HG03571 (cell line): ENCODE measurements around the gene SPTSSA.
"Not testable (repeated sequence)": the region's sequence is repeated elsewhere in the genome, so short reads cannot be mapped to it uniquely, and the experiment has no call there.

Source experiments
- ATAC-seq: cut with Tn5 transposase; IDR thresholded peaks from one replicate; pipeline ENCODE4 v1.9.1; 2021; ENCODE audit not compliant: unreplicated experiment

SPTSSA gene, protein sequence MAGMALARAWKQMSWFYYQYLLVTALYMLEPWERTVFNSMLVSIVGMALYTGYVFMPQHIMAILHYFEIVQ

GRCh38 chr14:34462132-34462893 lies at the start of gene SPTSSA:
TSS of gene SPTSSA (minus strand) at chr14:34462240. CDS start at chr14:34462207, 33 bp downstream.
- peak; percentile 92 for ATAC-seq

DNA sequence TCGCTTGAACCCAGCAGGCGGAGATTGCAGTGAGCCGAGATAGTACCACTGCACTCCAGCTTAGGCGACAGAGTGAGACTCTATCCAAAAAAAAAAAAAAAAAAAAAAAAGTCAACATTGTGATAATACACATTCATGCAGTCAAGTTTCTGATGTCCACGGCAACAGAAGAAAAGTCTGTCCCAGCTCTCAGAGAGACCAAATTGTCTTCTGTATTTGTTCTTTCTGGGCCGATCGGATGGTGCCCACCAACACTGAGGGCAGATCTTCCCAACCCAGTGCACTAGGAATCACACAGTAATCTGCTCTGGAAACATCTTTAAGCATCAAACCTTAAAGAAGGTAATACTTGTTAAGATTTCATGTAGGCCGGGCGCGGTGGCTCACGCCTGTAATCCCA lies 45.8 kb upstream of the SPTSSA start:
- no peak for ATAC-seq

DNA sequence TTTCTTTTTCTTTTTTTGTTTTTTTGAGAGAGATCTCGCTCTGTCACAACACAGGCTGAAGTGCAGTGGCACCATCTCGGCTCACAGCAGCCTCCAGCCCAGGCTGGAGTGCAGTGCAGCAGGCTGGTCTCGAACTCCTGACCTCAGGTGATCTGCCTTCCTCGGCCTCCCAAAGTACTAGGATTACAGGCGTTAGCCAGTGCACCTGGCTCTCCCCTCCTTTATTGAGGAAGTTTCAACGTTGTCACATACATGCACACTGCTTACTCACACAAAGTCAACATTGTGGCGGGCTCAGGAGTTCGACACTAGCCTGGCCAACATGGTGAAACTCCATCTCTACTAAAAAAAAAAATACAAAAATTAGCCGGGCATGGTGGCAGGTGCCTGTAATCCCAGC lies 45.4 kb upstream of the SPTSSA start:
- ATAC-seq, result no peak

GRCh38 chr14:34505124-34505491 lies 43.1 kb upstream of the SPTSSA start:
- not testable (repeated sequence) for ATAC-seq

GRCh38 chr14:34504027-34504426 lies 42.0 kb upstream of the SPTSSA start:
- not testable (repeated sequence) for ATAC-seq

DNA sequence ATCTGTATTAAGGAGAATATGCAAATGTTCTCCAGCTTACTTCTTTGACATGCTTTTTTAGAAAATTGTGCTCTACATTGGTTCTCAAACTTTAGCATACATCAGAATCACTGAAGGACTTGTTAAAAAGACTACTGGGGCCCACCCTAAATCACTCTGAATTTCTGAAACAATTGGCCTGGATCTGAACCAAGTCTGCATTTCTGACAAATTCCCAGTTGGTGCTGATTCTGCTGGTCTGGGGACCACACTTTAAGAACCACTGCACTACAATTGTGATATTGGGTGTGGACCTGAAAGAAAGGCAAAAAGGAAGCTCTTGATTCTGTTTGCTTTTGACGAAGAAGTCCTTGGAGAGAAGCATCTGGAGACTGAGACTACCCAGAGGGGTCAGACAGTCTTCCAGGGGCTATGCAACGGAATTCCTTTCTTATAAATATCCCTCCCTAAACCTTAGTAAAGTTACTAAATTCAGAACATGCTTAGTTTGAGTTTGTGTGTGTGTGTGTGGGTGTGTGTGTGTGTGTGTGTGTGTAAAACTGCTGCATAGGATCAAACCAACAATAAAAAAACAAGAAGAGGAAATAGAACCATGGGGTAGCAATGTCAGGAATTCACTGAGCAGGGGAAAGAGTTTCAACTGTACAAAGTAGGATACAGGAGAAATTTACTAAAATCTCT lies 40.6 kb upstream of the SPTSSA start:
- no peak for ATAC-seq

- ATAC-seq, result no peak
Observed at GRCh38 chr14:34502001-34502400, 40.0 kb upstream of the SPTSSA start.

DNA sequence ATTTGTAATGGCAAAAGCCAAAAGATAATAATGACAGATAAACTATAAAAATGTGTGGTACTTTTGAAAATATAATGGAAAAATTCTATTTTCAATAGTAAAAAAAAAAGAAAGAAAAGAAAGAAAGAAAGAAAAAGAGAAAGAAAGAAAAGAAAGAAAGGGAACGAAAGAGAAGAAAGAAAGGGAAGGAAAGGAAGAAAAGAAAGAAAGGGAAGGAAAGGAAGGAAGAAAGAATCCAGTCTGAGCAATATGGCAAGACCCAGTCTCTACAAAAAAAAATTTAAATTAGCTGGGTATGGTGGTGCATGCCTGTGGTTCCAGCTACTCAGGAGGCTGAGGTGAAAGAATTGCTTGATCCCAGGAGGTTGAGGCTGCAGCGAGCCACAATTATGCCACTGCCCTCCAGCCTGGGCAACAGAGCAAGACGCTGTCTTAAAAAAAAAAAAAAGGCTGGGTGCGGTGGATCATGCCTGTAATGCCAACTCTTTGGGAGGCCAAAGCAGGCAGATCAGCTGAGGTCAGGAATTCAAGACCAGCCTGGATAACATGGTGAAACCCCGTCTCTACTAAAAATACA lies 39.1 kb upstream of the SPTSSA start:
- ATAC-seq, result no peak

DNA sequence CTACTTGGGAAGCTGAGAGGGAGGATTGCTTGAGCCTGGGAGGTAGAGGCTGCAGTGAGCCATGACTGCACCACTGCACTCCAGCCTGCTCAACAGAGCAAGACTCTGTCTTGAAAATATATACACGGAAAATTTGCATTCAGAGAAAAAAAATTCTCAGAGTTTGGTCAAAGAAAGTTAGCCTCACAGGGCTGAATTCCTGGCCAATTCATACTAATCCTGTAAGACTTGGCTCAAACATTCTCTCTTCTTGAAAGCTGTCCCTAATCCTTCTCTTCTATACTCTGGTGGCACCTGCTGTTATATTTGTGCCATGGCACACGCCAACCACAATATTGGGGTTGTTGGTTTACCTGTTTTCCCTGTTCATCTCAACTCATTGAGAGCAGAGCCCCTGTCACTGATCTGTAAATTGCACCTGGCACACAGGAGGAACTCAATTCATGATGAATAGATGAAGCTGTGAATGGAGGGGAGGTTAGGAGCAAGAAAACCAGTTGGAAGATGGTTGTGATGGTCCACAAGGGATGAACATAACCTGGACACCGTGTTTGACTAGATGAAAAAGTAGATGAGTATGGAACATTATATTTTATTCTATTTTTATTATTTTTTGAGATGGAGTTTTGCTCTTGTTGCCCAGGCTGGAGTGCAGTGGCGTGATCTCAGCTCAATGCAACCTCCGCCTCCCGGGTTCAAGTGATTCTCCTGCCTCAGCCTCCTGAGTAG lies 36.8 kb upstream of the SPTSSA start:
- no peak for ATAC-seq

GRCh38 chr14:34496679-34497513 lies 34.9 kb upstream of the SPTSSA start:
- ATAC-seq, result no peak

DNA sequence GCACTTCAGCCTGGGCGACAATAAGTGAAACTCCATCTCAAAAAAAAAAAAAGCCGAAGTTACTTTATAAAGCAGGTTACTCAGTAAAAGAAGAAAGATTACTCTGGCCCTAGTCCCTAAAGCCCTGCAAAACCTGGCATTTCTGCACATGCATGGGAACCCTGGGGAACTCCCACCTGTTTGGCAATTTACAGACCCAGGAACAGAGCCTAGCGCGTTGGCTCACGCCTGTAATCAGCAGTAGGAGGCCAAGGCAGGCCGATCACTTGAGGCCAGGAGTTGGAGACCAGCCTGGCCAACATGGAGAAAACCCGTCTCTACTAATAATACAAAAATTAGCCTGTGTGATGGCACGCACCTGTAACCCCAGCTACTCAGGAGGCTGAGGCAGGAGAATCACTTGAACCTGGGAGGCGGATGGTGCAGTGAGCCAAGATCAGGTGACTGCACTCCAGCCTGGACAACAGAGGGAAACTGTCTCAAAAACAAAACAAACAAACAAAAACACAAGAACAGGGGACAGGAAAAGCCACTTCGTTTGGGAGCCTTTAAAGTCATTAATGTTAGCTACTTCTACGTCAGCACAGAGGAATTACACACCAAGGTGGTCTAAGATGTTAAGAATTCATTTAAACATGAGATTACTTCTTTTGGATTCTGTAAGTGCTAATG lies 34.1 kb upstream of the SPTSSA start:
- no peak for ATAC-seq

DNA sequence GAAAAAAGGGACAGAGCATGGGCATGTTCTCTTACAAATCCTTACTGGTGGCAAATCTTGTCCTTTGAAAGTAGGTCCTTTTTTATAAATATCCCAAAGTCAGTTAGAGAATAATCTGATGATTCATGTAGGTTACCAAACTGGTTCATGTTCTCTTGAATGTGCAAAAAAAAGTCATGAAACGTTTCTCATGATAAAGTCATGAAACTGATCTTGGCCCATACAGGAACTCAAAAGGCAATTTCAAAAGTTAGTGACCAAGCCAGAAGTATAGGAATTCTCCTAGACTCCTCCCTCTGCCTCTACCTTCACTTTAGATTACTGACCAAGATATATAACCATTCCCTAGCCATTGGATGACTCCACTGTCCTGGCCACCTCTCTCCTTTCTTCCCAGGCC lies 27.3 kb upstream of the SPTSSA start:
- ATAC-seq, result no peak

DNA sequence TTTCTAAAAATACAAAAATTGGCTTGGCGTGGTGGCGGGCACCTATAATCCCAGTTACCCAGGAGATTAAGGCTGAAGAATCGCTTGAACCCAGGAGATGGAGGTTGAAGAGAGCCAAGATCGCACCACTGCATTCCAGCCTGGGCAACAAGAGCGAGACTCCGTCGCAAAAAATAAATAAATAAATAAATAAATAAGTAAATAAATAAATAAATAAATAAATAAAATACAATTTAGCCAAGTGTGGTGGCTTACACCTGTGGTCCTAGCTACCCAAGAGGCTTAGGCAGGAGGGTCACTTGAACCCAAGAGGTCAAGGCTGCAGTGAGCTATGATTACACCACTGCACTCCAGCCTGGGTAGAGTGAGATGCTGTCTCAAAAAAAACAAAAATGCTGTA lies 26.5 kb upstream of the SPTSSA start:
- no peak for ATAC-seq

DNA sequence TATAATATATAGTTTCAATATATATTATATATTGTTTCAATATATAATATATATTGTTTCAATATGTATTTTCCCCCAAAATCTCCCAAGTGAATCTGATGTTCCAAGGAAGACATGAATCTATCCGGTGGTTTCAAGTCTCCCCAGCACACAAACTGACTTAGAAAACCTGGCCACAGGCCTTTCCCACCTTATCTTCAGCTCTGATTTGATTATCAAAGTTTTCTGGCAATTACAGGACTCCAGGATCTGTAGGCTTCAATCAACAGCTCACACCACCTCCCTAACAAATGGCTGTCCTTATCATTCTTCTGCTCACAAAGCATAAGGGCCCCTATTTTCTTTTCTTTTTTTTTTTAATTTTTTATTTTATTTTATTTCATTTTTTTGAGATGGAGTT lies 22.7 kb upstream of the SPTSSA start:
- no peak for ATAC-seq

GRCh38 chr14:34482463-34482862 lies 20.4 kb upstream of the SPTSSA start:
- ATAC-seq, result no peak

- no peak for ATAC-seq
Observed at GRCh38 chr14:34479694-34480093, 17.7 kb upstream of the SPTSSA start.

DNA sequence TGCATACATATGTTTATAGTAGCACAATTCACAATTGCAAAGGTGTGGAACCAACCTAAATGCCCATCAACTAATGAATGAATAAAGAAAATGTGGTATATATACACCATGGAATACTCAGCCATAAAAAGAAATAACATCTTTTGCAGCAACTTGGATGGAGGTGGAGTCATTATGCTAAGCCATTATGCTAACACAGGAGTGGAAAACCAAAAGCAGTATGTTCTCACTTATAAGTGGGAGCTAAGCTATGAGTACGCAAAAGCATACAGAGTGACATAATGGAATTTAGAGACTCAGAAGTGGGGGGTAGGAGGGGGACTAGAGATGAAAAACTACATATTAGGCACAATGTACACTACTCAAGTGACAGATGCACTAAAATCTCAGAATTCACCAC lies 16.2 kb upstream of the SPTSSA start:
- ATAC-seq, result no peak

DNA sequence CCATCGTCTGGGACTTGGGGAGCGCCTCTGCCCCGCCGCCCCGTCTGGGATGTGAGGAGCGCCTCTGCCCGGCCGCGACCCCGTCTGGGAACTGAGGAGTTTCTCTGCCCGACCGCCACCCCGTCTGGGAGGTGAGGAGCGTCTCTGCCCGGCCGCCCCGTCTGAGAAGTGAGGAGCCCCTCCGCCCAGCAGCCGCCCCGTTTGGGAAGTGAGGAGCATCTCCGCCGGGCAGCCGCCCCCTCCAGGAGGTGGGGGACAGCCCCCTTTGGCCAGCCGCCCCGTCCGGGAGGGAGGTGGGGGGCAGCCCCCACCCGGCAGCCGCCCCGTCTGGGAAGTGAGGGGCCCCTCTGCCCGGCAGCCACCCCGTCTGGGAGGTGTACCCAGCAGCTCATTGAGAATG lies 14.0 kb upstream of the SPTSSA start:
- not testable (repeated sequence) for ATAC-seq

DNA sequence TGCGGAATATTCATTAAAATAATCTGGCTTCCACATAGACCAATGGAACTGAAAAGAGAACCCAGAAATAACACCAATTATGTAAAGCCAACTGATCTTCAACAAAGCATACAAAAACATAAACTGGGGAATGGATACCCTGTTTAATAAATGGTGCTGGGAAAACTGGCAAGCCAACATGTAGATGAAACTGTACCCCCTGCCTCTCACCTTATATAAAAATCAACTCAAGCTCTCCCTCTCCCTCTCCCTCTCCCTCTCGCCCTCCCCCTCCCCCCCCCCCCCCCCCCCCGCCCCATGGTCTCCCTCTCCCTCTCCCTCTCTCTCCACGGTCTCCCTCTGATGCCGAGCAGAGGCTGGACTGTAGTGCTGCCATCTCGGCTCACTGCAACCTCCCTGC lies 13.1 kb upstream of the SPTSSA start:
- ATAC-seq, result no peak

GRCh38 chr14:34474187-34474679 lies 12.2 kb upstream of the SPTSSA start:
- no peak for ATAC-seq
